ENCODE data around the gene RABGGTA.

RABGGTA gene

GRCh38 chr14:24274101-24274543, 2.7 kb upstream of the RABGGTA start:
- no peak for TF ChIP-seq CTCF (IDR thresholded peaks at IDR 0.05; ENCODE audit: low read depth, low read length)
- H3K4me3 ChIP-seq (ENCODE audit: low read depth, low read length): no peak overlapping the region

- no peak overlapping the region for H3K4me3 ChIP-seq (ENCODE audit: low read depth, low read length)
- TF ChIP-seq CTCF (IDR thresholded peaks at IDR 0.05; ENCODE audit: low read depth, low read length): no peak
Measured at GRCh38 chr14:24273422-24273998, 2.1 kb upstream of the RABGGTA start.

- H3K4me3 ChIP-seq (ENCODE audit: low read depth, low read length): no peak overlapping the region
- no peak for TF ChIP-seq CTCF (IDR thresholded peaks at IDR 0.05; ENCODE audit: low read depth, low read length)
Measured at GRCh38 chr14:24272467-24272866, 1.1 kb upstream of the RABGGTA start.

- H3K4me3 ChIP-seq (ENCODE audit: low read depth, low read length): peak overlapping the region; percentile 92
- TF ChIP-seq CTCF (IDR thresholded peaks at IDR 0.05; ENCODE audit: low read depth, low read length): no peak
Measured at GRCh38 chr14:24271834-24272263, 452 bp upstream of the RABGGTA start.

- TF ChIP-seq CTCF (IDR thresholded peaks at IDR 0.05; ENCODE audit: low read depth, low read length): no peak
Measured at GRCh38 chr14:24270537-24271133, 762 bp downstream of the RABGGTA start.

GRCh38 chr14:24269910-24270536, 1.4 kb downstream of the RABGGTA start:
- no peak overlapping the region for H3K4me3 ChIP-seq (ENCODE audit: low read depth, low read length)
- no peak for TF ChIP-seq CTCF (IDR thresholded peaks at IDR 0.05; ENCODE audit: low read depth, low read length)

More at GRCh38 chr14:24270537-24271133, 762 bp downstream of the RABGGTA start:
- H3K4me3 ChIP-seq (ENCODE audit: low read depth, low read length): peak overlapping the region; percentile 92

GRCh38 chr14:24269368-24269767, 2.0 kb downstream of the RABGGTA start:
- no peak overlapping the region for H3K4me3 ChIP-seq (ENCODE audit: low read depth, low read length)
- no peak for TF ChIP-seq CTCF (IDR thresholded peaks at IDR 0.05; ENCODE audit: low read depth, low read length)

Measured in WI38 (cell line).